ENCODE data around the gene MT1H.

GRCh38 chr16:56670620-56670934, 963 bp downstream of the MT1H start:
- TF ChIP-seq, protein P1, sequence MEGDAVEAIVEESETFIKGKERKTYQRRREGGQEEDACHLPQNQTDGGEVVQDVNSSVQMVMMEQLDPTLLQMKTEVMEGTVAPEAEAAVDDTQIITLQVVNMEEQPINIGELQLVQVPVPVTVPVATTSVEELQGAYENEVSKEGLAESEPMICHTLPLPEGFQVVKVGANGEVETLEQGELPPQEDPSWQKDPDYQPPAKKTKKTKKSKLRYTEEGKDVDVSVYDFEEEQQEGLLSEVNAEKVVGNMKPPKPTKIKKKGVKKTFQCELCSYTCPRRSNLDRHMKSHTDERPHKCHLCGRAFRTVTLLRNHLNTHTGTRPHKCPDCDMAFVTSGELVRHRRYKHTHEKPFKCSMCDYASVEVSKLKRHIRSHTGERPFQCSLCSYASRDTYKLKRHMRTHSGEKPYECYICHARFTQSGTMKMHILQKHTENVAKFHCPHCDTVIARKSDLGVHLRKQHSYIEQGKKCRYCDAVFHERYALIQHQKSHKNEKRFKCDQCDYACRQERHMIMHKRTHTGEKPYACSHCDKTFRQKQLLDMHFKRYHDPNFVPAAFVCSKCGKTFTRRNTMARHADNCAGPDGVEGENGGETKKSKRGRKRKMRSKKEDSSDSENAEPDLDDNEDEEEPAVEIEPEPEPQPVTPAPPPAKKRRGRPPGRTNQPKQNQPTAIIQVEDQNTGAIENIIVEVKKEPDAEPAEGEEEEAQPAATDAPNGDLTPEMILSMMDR (conservative IDR thresholded peaks at IDR 0.05) = no peak
- TF ChIP-seq ZFX (IDR thresholded peaks at IDR 0.05) = no peak
